GM18517 (cell line): ENCODE results near the gene FNTB.

Experiments used
- ATAC-seq: cut with Tn5 transposase; IDR thresholded peaks from one replicate; pipeline ENCODE4 v1.9.1; 2021; ENCODE audit warnings: mild to moderate bottlenecking, moderate library complexity; ENCODE audit not compliant: unreplicated experiment

The FNTB gene

DNA sequence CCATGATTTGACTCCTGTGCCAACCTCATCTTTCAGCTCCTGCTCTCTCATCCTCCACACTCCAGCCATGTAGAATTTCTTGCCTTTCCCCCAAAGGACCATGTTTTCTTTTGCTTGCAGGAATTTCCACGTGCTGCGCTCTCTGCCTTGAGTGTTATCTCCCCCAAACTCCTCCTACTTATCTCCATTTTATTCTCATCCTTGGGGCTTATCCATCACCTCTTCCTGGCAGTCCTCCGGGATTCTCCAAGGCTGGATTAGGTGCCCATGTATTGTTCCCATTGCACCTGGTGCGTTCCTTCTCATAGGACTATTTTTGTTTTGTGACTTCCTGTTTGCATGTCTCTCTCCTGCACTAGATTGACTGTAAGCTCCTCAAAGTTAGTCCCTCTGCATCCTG is 122.7 kb downstream of the FNTB start:
- ATAC-seq, result no peak

DNA sequence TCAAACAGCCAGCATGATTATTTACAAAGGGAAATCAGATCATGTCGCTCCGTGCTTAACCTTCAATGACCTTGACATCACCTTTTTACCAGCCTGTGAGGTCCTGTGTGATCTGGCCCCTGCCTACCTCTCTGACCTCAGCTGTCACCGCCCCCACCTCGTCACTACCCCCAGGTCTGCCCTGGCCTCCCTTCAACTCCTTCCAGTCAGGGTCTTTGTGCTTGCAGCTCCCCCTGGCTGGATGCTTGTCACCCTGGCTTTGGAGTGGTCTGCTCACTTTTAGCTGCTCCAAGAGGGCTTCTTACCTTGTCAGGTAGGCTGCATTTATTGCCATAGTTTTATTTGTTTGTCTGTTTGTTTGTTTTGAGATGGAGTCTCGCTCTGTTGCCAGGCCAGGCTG is 123.8 kb downstream of the FNTB start:
- no peak for ATAC-seq
